Measurements from ENCODE around the gene ASPM. TPM values are rescaled to one million over a fixed set of nuclear protein-coding genes. Genes with fewer than 3 reads are reported as not detected.

The ASPM gene
- polyA plus RNA-seq, 2 of the 4 experiments (the other 2 are of a cell fraction), result 19.0 to 35.5 TPM

DNA sequence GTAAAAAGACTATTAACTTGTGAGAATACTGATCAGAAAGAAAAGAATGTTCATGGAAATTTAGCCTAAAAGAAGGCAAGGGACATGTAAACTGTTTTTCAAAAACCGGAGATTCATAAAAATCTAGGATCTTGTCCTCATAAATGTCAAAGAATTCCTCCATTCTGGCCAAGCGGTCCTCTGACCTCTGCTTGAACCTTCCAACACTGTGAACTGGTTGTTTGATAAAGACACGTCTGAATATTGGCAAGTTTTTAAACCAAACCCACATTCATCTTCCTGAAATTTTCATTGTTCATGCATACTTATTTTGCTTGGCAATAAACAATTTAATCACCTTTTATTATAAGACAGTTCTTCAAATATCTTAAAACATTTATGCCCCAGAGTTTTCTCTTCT lies 19.8 kb downstream of the ASPM start:
- Histone ChIP-seq H3K4me1 (peaks cover 18% of the 10 kb centered on the region; the same call in 2 of the 3 replicates), H3K4me3 (no peak overlapping the region), H3K27ac (no peak overlapping the region), H3K9me3 (no peaks in the 10 kb centered on the region), H3K4me2 (no peak overlapping the region)
- WGBS (ENCODE audit: missing lambda C conversion rate), result 86% methylated on average over 3 of the region's 3 CpGs
- no peak for ATAC-seq
- DNase-seq (ENCODE audit: low read depth in 1 of 2, low spot score in 1 of 2), result no peak
- ChIA-PET POLR2A (no interaction called here), CTCF (no interaction called here)
- no peak for FAIRE-seq
- TF ChIP-seq JUN (IDR thresholded peaks at IDR 0.05) (no peak), CHD4 (IDR thresholded peaks at IDR 0.05; ENCODE audit: borderline replicate concordance) (no peak), KDM5A (IDR thresholded peaks at IDR 0.05) (no peak), CBX2 (IDR thresholded peaks at IDR 0.05; ENCODE audit: borderline replicate concordance, low read depth) (no peak), CEBPB (IDR thresholded peaks at IDR 0.05) (no peak), JUNB (IDR thresholded peaks at IDR 0.05) (no peak), NPAS2 (CRISPR knock-in tag; IDR thresholded peaks at IDR 0.05; ENCODE audit: borderline replicate concordance) (no peak), NR3C1 (IDR thresholded peaks at IDR 0.05) (no peak), CHD2 (IDR thresholded peaks at IDR 0.05; ENCODE audit: low read length, partially characterized antibody) (no peak), EP300 (IDR thresholded peaks at IDR 0.05) (no peak), RARB (CRISPR knock-in tag; IDR thresholded peaks at IDR 0.05) (no peak)
- TF ChIP-seq, protein P1, sequence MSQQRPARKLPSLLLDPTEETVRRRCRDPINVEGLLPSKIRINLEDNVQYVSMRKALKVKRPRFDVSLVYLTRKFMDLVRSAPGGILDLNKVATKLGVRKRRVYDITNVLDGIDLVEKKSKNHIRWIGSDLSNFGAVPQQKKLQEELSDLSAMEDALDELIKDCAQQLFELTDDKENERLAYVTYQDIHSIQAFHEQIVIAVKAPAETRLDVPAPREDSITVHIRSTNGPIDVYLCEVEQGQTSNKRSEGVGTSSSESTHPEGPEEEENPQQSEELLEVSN (IDR thresholded peaks at IDR 0.05; ENCODE audit: borderline replicate concordance, low read depth), result no peak
- TF ChIP-seq, protein P2, sequence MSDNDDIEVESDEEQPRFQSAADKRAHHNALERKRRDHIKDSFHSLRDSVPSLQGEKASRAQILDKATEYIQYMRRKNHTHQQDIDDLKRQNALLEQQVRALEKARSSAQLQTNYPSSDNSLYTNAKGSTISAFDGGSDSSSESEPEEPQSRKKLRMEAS (IDR thresholded peaks at IDR 0.05), result no peak

DNA sequence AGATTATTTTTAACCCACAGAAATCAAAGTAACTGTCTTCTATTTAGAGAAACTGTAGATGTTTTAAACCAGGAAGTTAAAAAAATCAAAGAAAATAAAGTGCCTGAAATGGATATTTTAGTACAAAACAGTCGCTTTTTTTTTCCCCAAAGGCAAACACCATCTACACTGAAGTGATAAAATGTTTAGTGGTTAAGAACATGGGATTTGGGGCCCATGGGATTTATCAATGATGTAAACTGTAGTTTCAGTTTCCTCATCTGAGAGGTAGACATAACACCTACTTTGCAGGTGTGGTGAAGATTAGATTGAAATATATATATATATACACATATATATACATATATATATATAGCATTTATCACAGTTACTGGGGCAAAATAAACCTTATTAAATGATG lies 22.1 kb downstream of the ASPM start:
- 91% methylated on average over 1 of the region's 1 CpG for WGBS (ENCODE audit: missing lambda C conversion rate)
- no peaks in the 10 kb centered on the region for H3K9me3 ChIP-seq
- H3K4me2 ChIP-seq, result no peak overlapping the region
- FAIRE-seq (no peak), ATAC-seq (no peak), DNase-seq (ENCODE audit: low read depth in 1 of 2, low spot score in 1 of 2) (no peak)
- no peak overlapping the region for H3K4me3 ChIP-seq
- H3K4me1 ChIP-seq, result no peaks in the 10 kb centered on the region
- POLR2A ChIA-PET, result no interaction called here
- no peak overlapping the region for H3K27ac ChIP-seq
- CTCF ChIA-PET, result no interaction called here
- TF ChIP-seq SREBF2 (IDR thresholded peaks at IDR 0.05), result no peak
- no peak for TF ChIP-seq NR3C1 (IDR thresholded peaks at IDR 0.05)
- TF ChIP-seq EHMT2 (IDR thresholded peaks at IDR 0.05; ENCODE audit: low read depth), result no peak
- no peak for TF ChIP-seq MAFK (IDR thresholded peaks at IDR 0.05; ENCODE audit: partially characterized antibody)
- TF ChIP-seq FOXS1 (CRISPR knock-in tag; IDR thresholded peaks at IDR 0.05), result no peak
- TF ChIP-seq ZNF302 (CRISPR knock-in tag; IDR thresholded peaks at IDR 0.05), result no peak
- no peak for TF ChIP-seq KDM5A (IDR thresholded peaks at IDR 0.05)
- TF ChIP-seq CBX8 (IDR thresholded peaks at IDR 0.05), result no peak

DNA sequence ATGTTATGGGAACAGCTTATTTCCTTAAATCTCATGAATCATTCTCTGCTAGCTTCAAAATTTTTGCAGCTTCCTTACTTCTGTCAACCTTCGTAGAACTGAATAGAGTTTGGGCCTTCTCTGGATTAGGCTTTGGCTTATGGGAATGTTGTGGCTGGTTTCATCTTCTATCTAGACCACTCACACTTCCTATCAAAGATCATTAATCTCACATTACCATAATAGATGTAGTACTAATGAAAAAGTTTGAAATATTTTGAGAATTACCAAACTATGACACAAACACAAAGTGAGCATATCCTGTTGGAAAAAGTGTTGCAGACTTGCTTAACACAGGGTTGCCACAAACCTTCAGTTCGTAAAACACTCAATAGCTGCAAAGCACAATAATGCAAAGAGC lies 30.3 kb downstream of the ASPM start:
- no peak for DNase-seq (ENCODE audit: low read depth in 1 of 2, low spot score in 1 of 2)
- ATAC-seq, result no peak
- no peak for FAIRE-seq
- no peak overlapping the region for H3K27ac ChIP-seq
- no peak for TF ChIP-seq EP300 (IDR thresholded peaks at IDR 0.05)
- TF ChIP-seq MYC (IDR thresholded peaks at IDR 0.05; ENCODE audit: borderline replicate concordance, low read length), result no peak
- TF ChIP-seq POLR2A (IDR thresholded peaks at IDR 0.05; ENCODE audit: low read length), result no peak
- TF ChIP-seq RFX5 (IDR thresholded peaks at IDR 0.05), result no peak
- TF ChIP-seq EHF (CRISPR knock-in tag; IDR thresholded peaks at IDR 0.05), result no peak
- TF ChIP-seq RAD21 (conservative IDR thresholded peaks at IDR 0.05 in 1 of 2, IDR thresholded peaks at IDR 0.05 in 1 of 2), result no peak
- TF ChIP-seq RCOR1 (IDR thresholded peaks at IDR 0.05; ENCODE audit: low read depth, low read length), result no peak
- no peak for TF ChIP-seq RNF2 (IDR thresholded peaks at IDR 0.05; ENCODE audit: borderline replicate concordance, low read depth)
- TF ChIP-seq ZNF302 (CRISPR knock-in tag; IDR thresholded peaks at IDR 0.05), result no peak
- no peak for TF ChIP-seq SMC3 (IDR thresholded peaks at IDR 0.05)
- TF ChIP-seq ZC3H11A (IDR thresholded peaks at IDR 0.05), result no peak
- no peaks in the 10 kb centered on the region for H3K9me3 ChIP-seq
- ChIA-PET CTCF (no interaction called here), POLR2A (no interaction called here)
- H3K4me3 ChIP-seq, result no peak overlapping the region
- 89% methylated on average over 2 of the region's 2 CpGs for WGBS (ENCODE audit: missing lambda C conversion rate)
- no peaks in the 10 kb centered on the region for H3K4me1 ChIP-seq
- H3K4me2 ChIP-seq, result no peak overlapping the region
